Dermis microvascular lymphatic vessel endothelial cell (primary cell): Measurements from ENCODE around the gene ACTA1. TPM values are rescaled to one million over a fixed set of nuclear protein-coding genes. Genes with fewer than 3 reads are reported as not detected.

ENCODE experiments used
- total RNA-seq: library from RNA; depleted of rRNA; stranded (reverse); fragments of >200 nt; gene quantifications from 2 replicates; pipeline ENCODE4 v1.2.1, GENCODE V29; 2014

Gene ACTA1
- total RNA-seq, 1 donor from 2014 or later, result under 0.01 TPM

Other genes with a start within 250 kb of the ACTA1 start
- 12.8 and 19.3 TPM in 2 replicates for gene RAB4A, start 163.0 kb downstream of the ACTA1 start, total RNA-seq
- gene CCSAP, start 91.0 kb downstream of the ACTA1 start, total RNA-seq, result 3.4 and 5.0 TPM in 2 replicates
- 31.6 and 32.9 TPM in 2 replicates for gene NUP133, start 74.2 kb upstream of the ACTA1 start, total RNA-seq
- 19.1 and 23.1 TPM in 2 replicates for gene ABCB10, start 124.6 kb upstream of the ACTA1 start, total RNA-seq
- 21.7 and 28.1 TPM in 2 replicates for gene TAF5L, start 192.0 kb upstream of the ACTA1 start, total RNA-seq
- gene URB2, start 192.2 kb upstream of the ACTA1 start, total RNA-seq, result 8.2 and 9.6 TPM in 2 replicates